Chondrocyte (in vitro differentiated cells): ENCODE data around the gene DNAJB8. TPM values are rescaled to one million over a fixed set of nuclear protein-coding genes. Genes with fewer than 3 reads are reported as not detected.

Experiments used
- DNase-seq: peaks from one replicate; pipeline ENCODE4 v3.0.0; 2021; ENCODE audit warnings: mixed read lengths, low spot score
- H3K27ac Mint-ChIP-seq: one replicate; pipeline ENCODE4 v1.8.0; 2021; ENCODE audit warnings: mild to moderate bottlenecking, moderate library complexity, mixed read lengths; ENCODE audit not compliant: unreplicated experiment
- H3K27me3 Mint-ChIP-seq: 2 replicates; pipeline ENCODE4 v1.8.0; 2021; ENCODE audit warnings: low read depth, mixed read lengths
- H3K36me3 Mint-ChIP-seq: 2 replicates; pipeline ENCODE4 v1.8.0; 2021; ENCODE audit warnings: low read depth, mixed read lengths
- H3K4me1 Mint-ChIP-seq: 2 replicates; pipeline ENCODE4 v1.8.0; 2021; ENCODE audit warnings: low read depth, mild to moderate bottlenecking, mixed read lengths
- H3K4me3 Mint-ChIP-seq: one replicate; pipeline ENCODE4 v1.8.0; 2021; ENCODE audit warnings: mild to moderate bottlenecking, moderate library complexity, mixed read lengths; ENCODE audit not compliant: unreplicated experiment
- H3K9me3 Mint-ChIP-seq: 2 replicates; pipeline ENCODE4 v1.8.0; 2021; ENCODE audit warnings: low read depth, mixed read lengths
- CTCF ChIP-seq: fragments of 200-600 bp; sonication (generic); IDR thresholded peaks from 2 replicates; pipeline ENCODE4 v1.5.0; 2021; ENCODE audit warnings: antibody characterized with exemption, mild to moderate bottlenecking, moderate library complexity
- total RNA-seq: library from RNA; stranded (reverse); gene quantifications from 3 replicates; pipeline ENCODE4 v1.2.1, GENCODE V29; 2021

The DNAJB8 gene
- total RNA-seq, 1 donor from 2014 or later = not detected

GRCh38 chr3:128501431-128501830, 34.7 kb upstream of the DNAJB8 start:
- TF ChIP-seq CTCF = no peak
- no peaks in the 10 kb centered on the region for H3K36me3 Mint-ChIP-seq
- peaks cover 14% of the 10 kb centered on the region for H3K4me1 Mint-ChIP-seq
- peaks cover 33% of the 10 kb centered on the region for H3K27me3 Mint-ChIP-seq
- H3K27ac Mint-ChIP-seq = no peak overlapping the region
- H3K9me3 Mint-ChIP-seq = no peaks in the 10 kb centered on the region
- no peak for DNase-seq
- H3K4me3 Mint-ChIP-seq = no peak overlapping the region

GRCh38 chr3:128500556-128500955, 33.9 kb upstream of the DNAJB8 start:
- Mint-ChIP-seq H3K36me3 (peaks cover 2% of the 10 kb centered on the region), H3K27me3 (peaks cover 35% of the 10 kb centered on the region), H3K4me1 (peaks cover 14% of the 10 kb centered on the region), H3K27ac (no peak overlapping the region), H3K4me3 (no peak overlapping the region), H3K9me3 (no peaks in the 10 kb centered on the region)
- TF ChIP-seq CTCF = no peak
- peak; percentile 7 for DNase-seq

GRCh38 chr3:128499724-128500275, 33.1 kb upstream of the DNAJB8 start:
- peaks cover 2% of the 10 kb centered on the region for H3K36me3 Mint-ChIP-seq
- H3K4me1 Mint-ChIP-seq = peaks cover 14% of the 10 kb centered on the region
- no peaks in the 10 kb centered on the region for H3K9me3 Mint-ChIP-seq
- no peak overlapping the region for H3K4me3 Mint-ChIP-seq
- H3K27ac Mint-ChIP-seq = no peak overlapping the region
- peaks cover 42% of the 10 kb centered on the region for H3K27me3 Mint-ChIP-seq
- peak; percentile 18 for DNase-seq
- no peak for TF ChIP-seq CTCF

- H3K4me1 Mint-ChIP-seq = peaks cover 14% of the 10 kb centered on the region
Observed at GRCh38 chr3:128498901-128499530, 32.3 kb upstream of the DNAJB8 start.

GRCh38 chr3:128498127-128498626, 31.5 kb upstream of the DNAJB8 start:
- DNase-seq = peak; percentile 14
- Mint-ChIP-seq H3K27me3 (peaks cover 55% of the 10 kb centered on the region), H3K27ac (no peak overlapping the region)

More at GRCh38 chr3:128498901-128499530, 32.3 kb upstream of the DNAJB8 start:
- Mint-ChIP-seq H3K9me3 (no peaks in the 10 kb centered on the region), H3K27ac (no peak overlapping the region), H3K36me3 (peaks cover 2% of the 10 kb centered on the region), H3K27me3 (peaks cover 48% of the 10 kb centered on the region), H3K4me3 (peak overlapping the region; percentile 50)
- peak; percentile 62 for DNase-seq
- TF ChIP-seq CTCF = no peak

More at GRCh38 chr3:128498127-128498626, 31.5 kb upstream of the DNAJB8 start:
- no peaks in the 10 kb centered on the region for H3K9me3 Mint-ChIP-seq
- H3K4me3 Mint-ChIP-seq = peak overlapping the region; percentile 50
- TF ChIP-seq CTCF = peak; percentile 67
- H3K4me1 Mint-ChIP-seq = peaks cover 17% of the 10 kb centered on the region
- H3K36me3 Mint-ChIP-seq = peaks cover 2% of the 10 kb centered on the region
